CD4-positive, alpha-beta T cell treated with Interleukin-6 at 100 ng/mL for 8 hours (primary cell): ENCODE measurements around the gene VASN.
"Not testable (repeated sequence)": the region's sequence is repeated elsewhere in the genome, so short reads cannot be mapped to it uniquely, and the experiment has no call there.

ENCODE experiments used
- DNase-seq: peaks from one replicate; pipeline ENCODE4 v3.0.0-alpha.2; 2020; ENCODE audit warnings: mixed read lengths, low spot score

The VASN gene

GRCh38 chr16:4337540-4338088 is 34.0 kb upstream of the VASN start:
- no peak for DNase-seq

- DNase-seq = no peak
Measured at GRCh38 chr16:4338125-4338582, 33.5 kb upstream of the VASN start.

- DNase-seq = no peak
Measured at GRCh38 chr16:4338712-4339299, 32.8 kb upstream of the VASN start.

- no peak for DNase-seq
Measured at GRCh38 chr16:4339455-4339854, 32.2 kb upstream of the VASN start.

- DNase-seq = no peak
Measured at GRCh38 chr16:4339909-4340308, 31.7 kb upstream of the VASN start.

GRCh38 chr16:4340443-4340842 is 31.2 kb upstream of the VASN start:
- DNase-seq = no peak

- no peak for DNase-seq
Measured at GRCh38 chr16:4341250-4341649, 30.4 kb upstream of the VASN start.

GRCh38 chr16:4342866-4343744 is 28.5 kb upstream of the VASN start:
- DNase-seq = no peak

GRCh38 chr16:4344300-4344982 is 27.2 kb upstream of the VASN start:
- DNase-seq = not testable (repeated sequence)

- no peak for DNase-seq
Measured at GRCh38 chr16:4344983-4345835, 26.4 kb upstream of the VASN start.

- no peak for DNase-seq
Measured at GRCh38 chr16:4345836-4346781, 25.5 kb upstream of the VASN start.

GRCh38 chr16:4347010-4347409 is 24.6 kb upstream of the VASN start:
- DNase-seq = no peak

GRCh38 chr16:4347765-4348509 is 23.7 kb upstream of the VASN start:
- no peak for DNase-seq

GRCh38 chr16:4349332-4349731 is 22.3 kb upstream of the VASN start:
- DNase-seq = no peak

- DNase-seq = no peak
Measured at GRCh38 chr16:4350365-4350786, 21.3 kb upstream of the VASN start.

GRCh38 chr16:4350787-4351659 is 20.6 kb upstream of the VASN start, which contains the start of gene PAM16:
Gene PAM16 (minus strand): TSS chr16:4351321. CDS start chr16:4351234, 87 bp downstream.
- DNase-seq = peak; percentile 98

- DNase-seq = no peak
Measured at GRCh38 chr16:4351880-4352279, 19.8 kb upstream of the VASN start.

- DNase-seq = no peak
Measured at GRCh38 chr16:4352843-4353242, 18.8 kb upstream of the VASN start.

GRCh38 chr16:4353675-4354074 is 18.0 kb upstream of the VASN start:
- no peak for DNase-seq
